GM19397 (cell line): Measurements from ENCODE around the gene CLEC20A.

Experiments used
- ATAC-seq: cut with Tn5 transposase; IDR thresholded peaks from one replicate; pipeline ENCODE4 v1.9.1; 2021; ENCODE audit warnings: mild to moderate bottlenecking, moderate library complexity; ENCODE audit not compliant: unreplicated experiment

Gene CLEC20A

GRCh38 chr1:178477841-178478240, 18.9 kb downstream of the CLEC20A start:
- no peak for ATAC-seq

GRCh38 chr1:178477373-178477772, 19.4 kb downstream of the CLEC20A start:
- no peak for ATAC-seq

- ATAC-seq: no peak
These were observed 24.2 kb downstream of the CLEC20A start for GRCh38 chr1:178472531-178472930.

- ATAC-seq: no peak
These were observed 26.3 kb downstream of the CLEC20A start for GRCh38 chr1:178470411-178470960.

- no peak for ATAC-seq
These were observed 28.9 kb downstream of the CLEC20A start for GRCh38 chr1:178467837-178468236.

GRCh38 chr1:178465011-178465410, 31.8 kb downstream of the CLEC20A start:
- no peak for ATAC-seq

- ATAC-seq: no peak
These were observed 32.2 kb downstream of the CLEC20A start for GRCh38 chr1:178464566-178464965.

- ATAC-seq: no peak
These were observed 32.6 kb downstream of the CLEC20A start for GRCh38 chr1:178464141-178464540.

GRCh38 chr1:178461701-178462100, 35.1 kb downstream of the CLEC20A start:
- no peak for ATAC-seq

- ATAC-seq: no peak
These were observed 35.7 kb downstream of the CLEC20A start for GRCh38 chr1:178461104-178461503.

GRCh38 chr1:178458203-178458602, 38.6 kb downstream of the CLEC20A start:
- ATAC-seq: no peak

- ATAC-seq: no peak
These were observed 39.1 kb downstream of the CLEC20A start for GRCh38 chr1:178457651-178458050.

- no peak for ATAC-seq
These were observed 40.3 kb downstream of the CLEC20A start for GRCh38 chr1:178456472-178456871.

GRCh38 chr1:178452013-178452412, 44.8 kb downstream of the CLEC20A start:
- ATAC-seq: no peak

- no peak for ATAC-seq
These were observed 45.2 kb downstream of the CLEC20A start for GRCh38 chr1:178451529-178451928.

- ATAC-seq: no peak
These were observed 45.9 kb downstream of the CLEC20A start for GRCh38 chr1:178450871-178451270.

- no peak for ATAC-seq
These were observed 53.8 kb downstream of the CLEC20A start for GRCh38 chr1:178442925-178443324.

- ATAC-seq: no peak
These were observed 58.3 kb downstream of the CLEC20A start for GRCh38 chr1:178438432-178438831.

GRCh38 chr1:178436899-178437298, 59.9 kb downstream of the CLEC20A start:
- ATAC-seq: no peak

GRCh38 chr1:178434899-178435435, 61.8 kb downstream of the CLEC20A start:
- ATAC-seq: no peak

GRCh38 chr1:178434360-178434759, 62.4 kb downstream of the CLEC20A start:
- ATAC-seq: no peak
